ENCODE data around the gene CFD. TPM values are rescaled to one million over a fixed set of nuclear protein-coding genes. Genes with fewer than 3 reads are reported as not detected.

CFD gene
- total RNA-seq, 1 donor: 19.9 TPM

- H3K27ac ChIP-seq (ENCODE audit: low read depth, low read length): no peak overlapping the region
- H3K27me3 ChIP-seq (ENCODE audit: insufficient read depth, low read length): no peaks in the 10 kb centered on the region
- H3K36me3 ChIP-seq (ENCODE audit: insufficient read depth, low read length): peaks cover 14% of the 10 kb centered on the region
- no peak for DNase-seq (ENCODE audit: insufficient read length, low spot score, missing footprints)
- peaks cover 34% of the 10 kb centered on the region for H4K20me1 ChIP-seq (ENCODE audit: insufficient read depth, low read length)
- peaks cover 39% of the 10 kb centered on the region for H3K79me2 ChIP-seq (ENCODE audit: insufficient read depth, low read length)
- no peaks in the 10 kb centered on the region for H3K4me1 ChIP-seq (ENCODE audit: insufficient read depth, low read length)
- H3K9me3 ChIP-seq (ENCODE audit: low read depth, low read length): no peaks in the 10 kb centered on the region
- no peak for TF ChIP-seq CTCF (IDR thresholded peaks at IDR 0.05; ENCODE audit: extremely low read depth, low read depth, low read length)
- no peak overlapping the region for H3K4me3 ChIP-seq (ENCODE audit: insufficient read depth, low read length)
- no peak overlapping the region for H2AFZ ChIP-seq (ENCODE audit: low read length)
- no peak overlapping the region for H3K4me2 ChIP-seq (ENCODE audit: insufficient read depth, low read length)
These were observed 43.2 kb downstream of the CFD start for GRCh38 chr19:902446-903226.

GRCh38 chr19:903266-903797 is 43.9 kb downstream of the CFD start:
- Histone ChIP-seq H2AFZ (ENCODE audit: low read length) (no peak overlapping the region), H3K36me3 (ENCODE audit: insufficient read depth, low read length) (peaks cover 14% of the 10 kb centered on the region), H3K4me2 (ENCODE audit: insufficient read depth, low read length) (no peak overlapping the region), H3K4me1 (ENCODE audit: insufficient read depth, low read length) (no peaks in the 10 kb centered on the region), H4K20me1 (ENCODE audit: insufficient read depth, low read length) (peaks cover 35% of the 10 kb centered on the region), H3K79me2 (ENCODE audit: insufficient read depth, low read length) (peaks cover 41% of the 10 kb centered on the region), H3K9me3 (ENCODE audit: low read depth, low read length) (no peaks in the 10 kb centered on the region), H3K4me3 (ENCODE audit: insufficient read depth, low read length) (no peak overlapping the region), H3K27ac (ENCODE audit: low read depth, low read length) (no peak overlapping the region), H3K27me3 (ENCODE audit: insufficient read depth, low read length) (no peaks in the 10 kb centered on the region)
- DNase-seq (ENCODE audit: insufficient read length, low spot score, missing footprints): no peak
- no peak for TF ChIP-seq CTCF (IDR thresholded peaks at IDR 0.05; ENCODE audit: extremely low read depth, low read depth, low read length)

GRCh38 chr19:904545-904944 is 45.1 kb downstream of the CFD start:
- no peaks in the 10 kb centered on the region for H3K27me3 ChIP-seq (ENCODE audit: insufficient read depth, low read length)
- no peak for DNase-seq (ENCODE audit: insufficient read length, low spot score, missing footprints)
- H2AFZ ChIP-seq (ENCODE audit: low read length): no peak overlapping the region
- no peak overlapping the region for H3K27ac ChIP-seq (ENCODE audit: low read depth, low read length)
- no peaks in the 10 kb centered on the region for H3K9me3 ChIP-seq (ENCODE audit: low read depth, low read length)
- H3K79me2 ChIP-seq (ENCODE audit: insufficient read depth, low read length): peaks cover 48% of the 10 kb centered on the region
- TF ChIP-seq CTCF (IDR thresholded peaks at IDR 0.05; ENCODE audit: extremely low read depth, low read depth, low read length): no peak
- peaks cover 42% of the 10 kb centered on the region for H4K20me1 ChIP-seq (ENCODE audit: insufficient read depth, low read length)
- H3K4me3 ChIP-seq (ENCODE audit: insufficient read depth, low read length): no peak overlapping the region
- no peak overlapping the region for H3K4me2 ChIP-seq (ENCODE audit: insufficient read depth, low read length)
- peaks cover 10% of the 10 kb centered on the region for H3K36me3 ChIP-seq (ENCODE audit: insufficient read depth, low read length)
- H3K4me1 ChIP-seq (ENCODE audit: insufficient read depth, low read length): peaks cover 4% of the 10 kb centered on the region

GRCh38 chr19:906480-906879 is 47.0 kb downstream of the CFD start:
- Histone ChIP-seq H3K27me3 (ENCODE audit: insufficient read depth, low read length) (no peaks in the 10 kb centered on the region), H2AFZ (ENCODE audit: low read length) (no peak overlapping the region), H3K79me2 (ENCODE audit: insufficient read depth, low read length) (peaks cover 60% of the 10 kb centered on the region), H4K20me1 (ENCODE audit: insufficient read depth, low read length) (peaks cover 43% of the 10 kb centered on the region), H3K27ac (ENCODE audit: low read depth, low read length) (no peak overlapping the region), H3K36me3 (ENCODE audit: insufficient read depth, low read length) (peaks cover 6% of the 10 kb centered on the region), H3K9me3 (ENCODE audit: low read depth, low read length) (no peaks in the 10 kb centered on the region), H3K4me1 (ENCODE audit: insufficient read depth, low read length) (peaks cover 4% of the 10 kb centered on the region), H3K4me3 (ENCODE audit: insufficient read depth, low read length) (no peak overlapping the region), H3K4me2 (ENCODE audit: insufficient read depth, low read length) (no peak overlapping the region)
- no peak for TF ChIP-seq CTCF (IDR thresholded peaks at IDR 0.05; ENCODE audit: extremely low read depth, low read depth, low read length)
- no peak for DNase-seq (ENCODE audit: insufficient read length, low spot score, missing footprints)

Data from osteoblast (primary cell).